HepG2 (cell line): ENCODE measurements around the gene ATP6V1C2. TPM values are rescaled to one million over a fixed set of nuclear protein-coding genes. Genes with fewer than 3 reads are reported as not detected.
A peak's percentile ranks its signal among the peaks of the same experiment; 100 is the strongest.

Experiments used
- DR1 ChIP-seq: sonication (generic); formaldehyde crosslinking; IDR thresholded peaks from 2 replicates; pipeline ENCODE4 v1.8.0; 2021; ENCODE audit warnings: mild to moderate bottlenecking, missing genetic modification reagents, inconsistent platforms
- EHMT2 ChIP-seq: fragments of 200-600 bp; sonication (generic); IDR thresholded peaks from 2 replicates; pipeline ENCODE4 v1.7.0; 2017; ENCODE audit warnings: antibody characterized with exemption, low read depth, low read length, borderline replicate concordance
- HNRNPLL ChIP-seq: fragments of 200-400 bp; formaldehyde crosslinking; IDR thresholded peaks from 2 replicates; pipeline ENCODE4 v1.6.1; 2017; ENCODE audit warnings: mild to moderate bottlenecking, low read depth, low read length; ENCODE audit not compliant: poor library complexity, severe bottlenecking
- IRX3 ChIP-seq: sonication (generic); formaldehyde crosslinking; IDR thresholded peaks from 2 replicates; pipeline ENCODE4 v1.8.1; 2023; ENCODE audit warnings: mild to moderate bottlenecking, low read depth, missing genetic modification reagents, borderline replicate concordance
- KDM3A ChIP-seq: IDR thresholded peaks from 2 replicates; pipeline ENCODE4 v1.6.1; 2018; ENCODE audit warnings: low read depth, missing compliant biosample characterization
- MAFF ChIP-seq: IDR thresholded peaks from 2 replicates; pipeline ENCODE4 v1.6.1; 2011; ENCODE audit warnings: low read depth, low read length, improper control_type of control experiment
- MAFG ChIP-seq: sonication (generic); formaldehyde crosslinking; IDR thresholded peaks from 2 replicates; pipeline ENCODE4 v1.5.1; 2020; ENCODE audit warnings: mild to moderate bottlenecking, missing genetic modification reagents
- MED1 ChIP-seq: sonication (generic); formaldehyde crosslinking; IDR thresholded peaks from 2 replicates; pipeline ENCODE4 v1.4.0; 2020; ENCODE audit warnings: missing genetic modification reagents
- MTF2 ChIP-seq: sonication (generic); formaldehyde crosslinking; IDR thresholded peaks from 2 replicates; pipeline ENCODE4 v1.5.0; 2020; ENCODE audit warnings: missing genetic modification reagents, borderline replicate concordance
- PCBP1 ChIP-seq: fragments of 200-400 bp; formaldehyde crosslinking; IDR thresholded peaks from 2 replicates; pipeline ENCODE4 v1.6.1; 2017; ENCODE audit warnings: mild to moderate bottlenecking, low read depth, low read length, borderline replicate concordance
- STAT5B ChIP-seq: sonication (generic); formaldehyde crosslinking; IDR thresholded peaks from 2 replicates; pipeline ENCODE4 v1.4.0; 2020; ENCODE audit warnings: missing genetic modification reagents
- TMF1 ChIP-seq: sonication (generic); formaldehyde crosslinking; IDR thresholded peaks from 2 replicates; pipeline ENCODE4 v1.8.1; 2022; ENCODE audit warnings: low read depth, missing genetic modification reagents
- ZNF101 ChIP-seq: sonication (generic); formaldehyde crosslinking; IDR thresholded peaks from 2 replicates; pipeline ENCODE4 v1.4.0; 2020; ENCODE audit warnings: mild to moderate bottlenecking, low read depth, missing genetic modification reagents, borderline replicate concordance
- ZNF143 ChIP-seq: sonication (generic); formaldehyde crosslinking; IDR thresholded peaks from 2 replicates; pipeline ENCODE4 v1.4.0; 2020; ENCODE audit warnings: missing genetic modification reagents
- ZNF296 ChIP-seq: sonication (generic); formaldehyde crosslinking; conservative IDR thresholded peaks from 2 replicates; pipeline ENCODE4 v1.5.0; 2020; ENCODE audit warnings: mild to moderate bottlenecking, missing genetic modification reagents
- polyA plus RNA-seq, 8 experiments: library from polyadenylated mRNA; depleted of rRNA in 3 of 8; stranded (reverse) in 7 of 8; unstranded in 1 of 8; fragments of >200 nt; fragmentation: Illumina TruSeq in 4 of 8; extraction: Trizol in 4 of 8; gene quantifications; 2 replicates each; pipeline versions ENCODE4 v1.2.1 to v1.2.3, GENCODE V29; 2011 to 2016; ENCODE audit warnings: low read depth in 4 of 8, missing spikeins in 1 of 8, mixed read lengths in 1 of 8; ENCODE audit not compliant: insufficient read depth in 1 of 8
- total RNA-seq, 5 experiments: library from RNA; depleted of rRNA; stranded (reverse); fragments of >200 nt; fragmentation: Illumina TruSeq; extraction: Trizol; gene quantifications; 2 replicates each; pipeline ENCODE4 v1.2.3, GENCODE V29; 2016; ENCODE audit warnings: low read depth in 1 of 5
- TF ChIP-seq, protein P1 (sequence below): sonication (generic); formaldehyde crosslinking; IDR thresholded peaks from 2 replicates; pipeline ENCODE4 v1.4.0; 2020; ENCODE audit warnings: missing genetic modification reagents
- TF ChIP-seq, protein P2 (sequence below): sonication (generic); formaldehyde crosslinking; IDR thresholded peaks from 2 replicates; pipeline ENCODE4 v1.4.0; 2020; ENCODE audit warnings: mild to moderate bottlenecking, missing genetic modification reagents
- TF ChIP-seq, protein P3 (sequence below): sonication (generic); formaldehyde crosslinking; IDR thresholded peaks from 2 replicates; pipeline ENCODE4 v1.4.0; 2020; ENCODE audit warnings: missing genetic modification reagents
- TF ChIP-seq, protein P4 (sequence below): sonication (generic); formaldehyde crosslinking; IDR thresholded peaks from 2 replicates; pipeline ENCODE4 v1.4.0; 2020; ENCODE audit warnings: missing genetic modification reagents

ATP6V1C2 gene
- total and polyA plus RNA-seq, 2 of the 13 experiments (the other 11 are each of a cell fraction or from before 2014, with no cell fraction given) = 0.04 to 0.29 TPM

DNA sequence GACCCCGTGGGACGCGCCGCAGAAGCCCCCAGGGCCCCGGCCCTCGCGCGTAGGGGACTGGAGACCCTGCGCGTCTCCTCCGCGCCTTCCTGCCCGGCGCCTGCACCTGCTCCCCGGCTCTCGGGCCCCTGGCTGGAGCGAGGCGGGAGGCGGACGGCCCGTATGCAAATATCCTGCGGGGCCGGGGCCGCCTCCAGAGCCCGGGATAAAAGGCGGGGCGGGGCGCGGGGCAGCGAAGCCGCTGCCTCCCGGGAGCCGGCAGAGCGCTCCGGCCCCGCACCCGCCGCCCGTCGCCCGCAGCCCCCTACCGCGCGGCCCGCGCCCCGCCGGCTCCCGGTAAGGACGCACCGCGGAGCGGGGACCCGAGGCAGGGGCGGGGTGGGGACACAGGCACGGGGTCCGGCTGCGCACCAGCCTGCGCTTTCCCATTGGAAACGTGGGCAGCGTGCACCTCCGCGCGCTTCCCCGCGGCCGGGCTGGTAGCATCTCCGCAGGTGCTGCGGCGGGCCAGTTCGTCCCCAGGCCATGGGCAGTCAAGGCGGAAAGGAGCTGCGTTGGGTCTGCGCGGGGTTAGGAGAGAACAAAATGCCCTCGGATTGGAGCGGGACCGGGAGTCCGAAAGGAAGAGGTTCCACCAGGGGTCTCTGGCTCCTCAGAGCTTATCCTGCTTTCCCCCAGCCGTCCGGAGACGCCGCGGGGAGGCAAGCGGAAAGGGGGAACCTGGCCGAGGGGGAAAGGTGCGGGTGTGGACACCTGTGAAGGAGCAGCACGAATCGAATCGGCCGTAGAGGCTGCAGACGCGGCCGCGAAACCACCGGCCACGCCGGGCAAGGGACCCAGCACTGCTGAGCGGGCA lies at the start of gene ATP6V1C2 (continued):
- TF ChIP-seq, protein P1, sequence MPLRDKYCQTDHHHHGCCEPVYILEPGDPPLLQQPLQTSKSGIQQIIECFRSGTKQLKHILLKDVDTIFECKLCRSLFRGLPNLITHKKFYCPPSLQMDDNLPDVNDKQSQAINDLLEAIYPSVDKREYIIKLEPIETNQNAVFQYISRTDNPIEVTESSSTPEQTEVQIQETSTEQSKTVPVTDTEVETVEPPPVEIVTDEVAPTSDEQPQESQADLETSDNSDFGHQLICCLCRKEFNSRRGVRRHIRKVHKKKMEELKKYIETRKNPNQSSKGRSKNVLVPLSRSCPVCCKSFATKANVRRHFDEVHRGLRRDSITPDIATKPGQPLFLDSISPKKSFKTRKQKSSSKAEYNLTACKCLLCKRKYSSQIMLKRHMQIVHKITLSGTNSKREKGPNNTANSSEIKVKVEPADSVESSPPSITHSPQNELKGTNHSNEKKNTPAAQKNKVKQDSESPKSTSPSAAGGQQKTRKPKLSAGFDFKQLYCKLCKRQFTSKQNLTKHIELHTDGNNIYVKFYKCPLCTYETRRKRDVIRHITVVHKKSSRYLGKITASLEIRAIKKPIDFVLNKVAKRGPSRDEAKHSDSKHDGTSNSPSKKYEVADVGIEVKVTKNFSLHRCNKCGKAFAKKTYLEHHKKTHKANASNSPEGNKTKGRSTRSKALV (CRISPR knock-in tag) = peak; percentile 78
- TF ChIP-seq PCBP1 (0 out of 2 replicates have a peak, but pooled peaks have one; percentile 35), ZNF143 (CRISPR knock-in tag) (no peak), DR1 (CRISPR knock-in tag) (no peak), MTF2 (0 out of 2 replicates have a peak, but pooled peaks have one; percentile 62), MAFF (no peak), ZNF296 (CRISPR knock-in tag) (no peak), IRX3 (no peak), KDM3A (no peak), MAFG (no peak), ZNF101 (CRISPR knock-in tag) (no peak), STAT5B (CRISPR knock-in tag) (no peak), HNRNPLL (peak; percentile 46), TMF1 (0 out of 2 replicates have a peak, but pooled peaks have one; percentile 32), EHMT2 (no peak), MED1 (CRISPR knock-in tag) (no peak)
- TF ChIP-seq, protein P2, sequence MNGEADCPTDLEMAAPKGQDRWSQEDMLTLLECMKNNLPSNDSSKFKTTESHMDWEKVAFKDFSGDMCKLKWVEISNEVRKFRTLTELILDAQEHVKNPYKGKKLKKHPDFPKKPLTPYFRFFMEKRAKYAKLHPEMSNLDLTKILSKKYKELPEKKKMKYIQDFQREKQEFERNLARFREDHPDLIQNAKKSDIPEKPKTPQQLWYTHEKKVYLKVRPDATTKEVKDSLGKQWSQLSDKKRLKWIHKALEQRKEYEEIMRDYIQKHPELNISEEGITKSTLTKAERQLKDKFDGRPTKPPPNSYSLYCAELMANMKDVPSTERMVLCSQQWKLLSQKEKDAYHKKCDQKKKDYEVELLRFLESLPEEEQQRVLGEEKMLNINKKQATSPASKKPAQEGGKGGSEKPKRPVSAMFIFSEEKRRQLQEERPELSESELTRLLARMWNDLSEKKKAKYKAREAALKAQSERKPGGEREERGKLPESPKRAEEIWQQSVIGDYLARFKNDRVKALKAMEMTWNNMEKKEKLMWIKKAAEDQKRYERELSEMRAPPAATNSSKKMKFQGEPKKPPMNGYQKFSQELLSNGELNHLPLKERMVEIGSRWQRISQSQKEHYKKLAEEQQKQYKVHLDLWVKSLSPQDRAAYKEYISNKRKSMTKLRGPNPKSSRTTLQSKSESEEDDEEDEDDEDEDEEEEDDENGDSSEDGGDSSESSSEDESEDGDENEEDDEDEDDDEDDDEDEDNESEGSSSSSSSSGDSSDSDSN (CRISPR knock-in tag) = peak; percentile 28; the same call in 1 of the 2 replicates
- TF ChIP-seq, protein P3, sequence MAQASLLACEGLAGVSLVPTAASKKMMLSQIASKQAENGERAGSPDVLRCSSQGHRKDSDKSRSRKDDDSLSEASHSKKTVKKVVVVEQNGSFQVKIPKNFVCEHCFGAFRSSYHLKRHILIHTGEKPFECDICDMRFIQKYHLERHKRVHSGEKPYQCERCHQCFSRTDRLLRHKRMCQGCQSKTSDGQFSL (CRISPR knock-in tag) = no peak
- TF ChIP-seq, protein P4, sequence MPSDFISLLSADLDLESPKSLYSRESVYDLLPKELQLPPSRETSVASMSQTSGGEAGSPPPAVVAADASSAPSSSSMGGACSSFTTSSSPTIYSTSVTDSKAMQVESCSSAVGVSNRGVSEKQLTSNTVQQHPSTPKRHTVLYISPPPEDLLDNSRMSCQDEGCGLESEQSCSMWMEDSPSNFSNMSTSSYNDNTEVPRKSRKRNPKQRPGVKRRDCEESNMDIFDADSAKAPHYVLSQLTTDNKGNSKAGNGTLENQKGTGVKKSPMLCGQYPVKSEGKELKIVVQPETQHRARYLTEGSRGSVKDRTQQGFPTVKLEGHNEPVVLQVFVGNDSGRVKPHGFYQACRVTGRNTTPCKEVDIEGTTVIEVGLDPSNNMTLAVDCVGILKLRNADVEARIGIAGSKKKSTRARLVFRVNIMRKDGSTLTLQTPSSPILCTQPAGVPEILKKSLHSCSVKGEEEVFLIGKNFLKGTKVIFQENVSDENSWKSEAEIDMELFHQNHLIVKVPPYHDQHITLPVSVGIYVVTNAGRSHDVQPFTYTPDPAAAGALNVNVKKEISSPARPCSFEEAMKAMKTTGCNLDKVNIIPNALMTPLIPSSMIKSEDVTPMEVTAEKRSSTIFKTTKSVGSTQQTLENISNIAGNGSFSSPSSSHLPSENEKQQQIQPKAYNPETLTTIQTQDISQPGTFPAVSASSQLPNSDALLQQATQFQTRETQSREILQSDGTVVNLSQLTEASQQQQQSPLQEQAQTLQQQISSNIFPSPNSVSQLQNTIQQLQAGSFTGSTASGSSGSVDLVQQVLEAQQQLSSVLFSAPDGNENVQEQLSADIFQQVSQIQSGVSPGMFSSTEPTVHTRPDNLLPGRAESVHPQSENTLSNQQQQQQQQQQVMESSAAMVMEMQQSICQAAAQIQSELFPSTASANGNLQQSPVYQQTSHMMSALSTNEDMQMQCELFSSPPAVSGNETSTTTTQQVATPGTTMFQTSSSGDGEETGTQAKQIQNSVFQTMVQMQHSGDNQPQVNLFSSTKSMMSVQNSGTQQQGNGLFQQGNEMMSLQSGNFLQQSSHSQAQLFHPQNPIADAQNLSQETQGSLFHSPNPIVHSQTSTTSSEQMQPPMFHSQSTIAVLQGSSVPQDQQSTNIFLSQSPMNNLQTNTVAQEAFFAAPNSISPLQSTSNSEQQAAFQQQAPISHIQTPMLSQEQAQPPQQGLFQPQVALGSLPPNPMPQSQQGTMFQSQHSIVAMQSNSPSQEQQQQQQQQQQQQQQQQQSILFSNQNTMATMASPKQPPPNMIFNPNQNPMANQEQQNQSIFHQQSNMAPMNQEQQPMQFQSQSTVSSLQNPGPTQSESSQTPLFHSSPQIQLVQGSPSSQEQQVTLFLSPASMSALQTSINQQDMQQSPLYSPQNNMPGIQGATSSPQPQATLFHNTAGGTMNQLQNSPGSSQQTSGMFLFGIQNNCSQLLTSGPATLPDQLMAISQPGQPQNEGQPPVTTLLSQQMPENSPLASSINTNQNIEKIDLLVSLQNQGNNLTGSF (CRISPR knock-in tag) = no peak
